D341Med (cell line): ENCODE data around the gene NDUFA8.

ENCODE experiments used
- DNase-seq: peaks from one replicate; pipeline ENCODE4 v3.0.0; 2012; ENCODE audit warnings: low spot score

The NDUFA8 gene

GRCh38 chr9:122135529-122135859, 24.1 kb downstream of the NDUFA8 start:
- no peak for DNase-seq

- no peak for DNase-seq
Observed at GRCh38 chr9:122134822-122135528, 24.6 kb downstream of the NDUFA8 start.

GRCh38 chr9:122133984-122134535, 25.5 kb downstream of the NDUFA8 start:
- no peak for DNase-seq

GRCh38 chr9:122133263-122133983, 26.2 kb downstream of the NDUFA8 start:
- DNase-seq, result no peak

- DNase-seq, result no peak
Observed at GRCh38 chr9:122132539-122132938, 27.0 kb downstream of the NDUFA8 start.

GRCh38 chr9:122131401-122132001, 28.1 kb downstream of the NDUFA8 start:
- DNase-seq, result no peak

GRCh38 chr9:122130837-122131236, 28.7 kb downstream of the NDUFA8 start:
- DNase-seq, result no peak

GRCh38 chr9:122129969-122130368, 29.6 kb downstream of the NDUFA8 start:
- DNase-seq, result no peak

GRCh38 chr9:122128969-122129343, 30.6 kb downstream of the NDUFA8 start:
- DNase-seq, result no peak

GRCh38 chr9:122128007-122128968, 31.3 kb downstream of the NDUFA8 start:
- no peak for DNase-seq

GRCh38 chr9:122127396-122127798, 32.2 kb downstream of the NDUFA8 start:
- DNase-seq, result no peak

- no peak for DNase-seq
Observed at GRCh38 chr9:122126331-122127261, 33.0 kb downstream of the NDUFA8 start.

GRCh38 chr9:122125509-122126330, 33.9 kb downstream of the NDUFA8 start:
- no peak for DNase-seq

GRCh38 chr9:122125158-122125508, 34.4 kb downstream of the NDUFA8 start:
- peak; percentile 92 for DNase-seq

- DNase-seq, result no peak
Observed at GRCh38 chr9:122124528-122124927, 35.1 kb downstream of the NDUFA8 start.

GRCh38 chr9:122124048-122124447, 35.5 kb downstream of the NDUFA8 start:
- DNase-seq, result no peak

GRCh38 chr9:122122903-122123632, 36.5 kb downstream of the NDUFA8 start:
- DNase-seq, result peak; percentile 86

GRCh38 chr9:122122468-122122867, 37.1 kb downstream of the NDUFA8 start:
- no peak for DNase-seq

GRCh38 chr9:122121931-122122330, 37.6 kb downstream of the NDUFA8 start:
- no peak for DNase-seq
